ENCODE data around the gene POLRMT. TPM values are rescaled to one million over a fixed set of nuclear protein-coding genes. Genes with fewer than 3 reads are reported as not detected.
A peak's percentile ranks its signal among the peaks of the same experiment; 100 is the strongest.

POLRMT gene
- total RNA-seq, 1 experiment from 2014 or later: 139 TPM

GRCh38 chr19:591099-591958 is 42.0 kb downstream of the POLRMT start (continued):
- TF ChIP-seq FOXP4 (CRISPR knock-in tag; IDR thresholded peaks at IDR 0.05): peak; percentile 96
- no peak for TF ChIP-seq ATF3 (CRISPR knock-in tag; conservative IDR thresholded peaks at IDR 0.05)

- no peaks in the 10 kb centered on the region for H3K9me3 Mint-ChIP-seq
- H3K4me1 Mint-ChIP-seq: no peaks in the 10 kb centered on the region
- POLR2A ChIA-PET: no interaction called here
- ATAC-seq (no peak), DNase-seq (ENCODE audit: low spot score) (no peak)
- peaks cover 43% of the 10 kb centered on the region for H3K27me3 Mint-ChIP-seq (ENCODE audit: low read depth)
- CTCF ChIA-PET: no interaction called here
- no peaks in the 10 kb centered on the region for H3K36me3 Mint-ChIP-seq
- H3K27ac Mint-ChIP-seq: no peak overlapping the region
- no peak overlapping the region for H3K4me3 Mint-ChIP-seq
- TF ChIP-seq MAX (CRISPR knock-in tag; IDR thresholded peaks at IDR 0.05): 0 out of 2 replicates have a peak, but pooled peaks have one; percentile 1
- TF ChIP-seq IRF2 (CRISPR knock-in tag; IDR thresholded peaks at IDR 0.05; ENCODE audit: borderline replicate concordance, low read depth): 0 out of 2 replicates have a peak, but pooled peaks have one; percentile 23
- TF ChIP-seq STAT6 (CRISPR knock-in tag; conservative IDR thresholded peaks at IDR 0.05; ENCODE audit: low read depth): no peak
- TF ChIP-seq GTF2I (CRISPR knock-in tag; conservative IDR thresholded peaks at IDR 0.05): no peak
- TF ChIP-seq KAT7 (CRISPR knock-in tag; IDR thresholded peaks at IDR 0.05; ENCODE audit: borderline replicate concordance): no peak
- TF ChIP-seq NFYB (CRISPR knock-in tag; conservative IDR thresholded peaks at IDR 0.05; ENCODE audit: low read depth): no peak
- TF ChIP-seq MLX (CRISPR knock-in tag; IDR thresholded peaks at IDR 0.05): no peak
- no peak for TF ChIP-seq FOXP1 (CRISPR knock-in tag; IDR thresholded peaks at IDR 0.05; ENCODE audit: borderline replicate concordance)
- TF ChIP-seq ZNF263 (CRISPR knock-in tag; IDR thresholded peaks at IDR 0.05; ENCODE audit: low read depth): no peak
- no peak for TF ChIP-seq ZBTB43 (CRISPR knock-in tag; IDR thresholded peaks at IDR 0.05)
- no peak for TF ChIP-seq ESRRA (CRISPR knock-in tag; IDR thresholded peaks at IDR 0.05; ENCODE audit: borderline replicate concordance)
- TF ChIP-seq FOXK1 (CRISPR knock-in tag; IDR thresholded peaks at IDR 0.05): no peak
- no peak for TF ChIP-seq ZNF416 (CRISPR knock-in tag; IDR thresholded peaks at IDR 0.05)
- no peak for TF ChIP-seq SOX15 (CRISPR knock-in tag; IDR thresholded peaks at IDR 0.05)
- TF ChIP-seq ZNF219 (CRISPR knock-in tag; IDR thresholded peaks at IDR 0.05; ENCODE audit: borderline replicate concordance): no peak
- no peak for TF ChIP-seq NFATC4 (CRISPR knock-in tag; IDR thresholded peaks at IDR 0.05)
- TF ChIP-seq ZNF281 (CRISPR knock-in tag; IDR thresholded peaks at IDR 0.05): no peak
Observed at GRCh38 chr19:590750-591098, 42.6 kb downstream of the POLRMT start.
